ENCODE measurements around the gene ADGRG6. TPM values are rescaled to one million over a fixed set of nuclear protein-coding genes. Genes with fewer than 3 reads are reported as not detected.
"Not testable (repeated sequence)": the region's sequence is repeated elsewhere in the genome, so short reads cannot be mapped to it uniquely, and the experiment has no call there.

Gene ADGRG6
- total RNA-seq, 1 donor from 2014 or later = not detected

- intact Hi-C loops (cut with micrococcal nuclease) = no loop called here
- Mint-ChIP-seq H3K4me1 (ENCODE audit: low read depth) (no peaks in the 10 kb centered on the region), H3K27me3 (ENCODE audit: insufficient read depth) (peaks cover 2% of the 10 kb centered on the region), H3K27ac (no peak overlapping the region), H3K36me3 (ENCODE audit: low read depth) (no peaks in the 10 kb centered on the region), H3K4me3 (no peak overlapping the region), H3K9me3 (no peaks in the 10 kb centered on the region)
- DNase-seq (ENCODE audit: low spot score) = no peak
Observed at GRCh38 chr6:142279350-142280180, 22.2 kb upstream of the ADGRG6 start.

GRCh38 chr6:142280265-142280664, 21.5 kb upstream of the ADGRG6 start:
- Mint-ChIP-seq H3K9me3 (no peaks in the 10 kb centered on the region), H3K36me3 (ENCODE audit: low read depth) (no peaks in the 10 kb centered on the region), H3K4me3 (no peak overlapping the region), H3K4me1 (ENCODE audit: low read depth) (no peaks in the 10 kb centered on the region), H3K27me3 (ENCODE audit: insufficient read depth) (peaks cover 2% of the 10 kb centered on the region), H3K27ac (no peak overlapping the region)
- intact Hi-C loops (cut with micrococcal nuclease) = no loop called here
- no peak for DNase-seq (ENCODE audit: low spot score)

- no peaks in the 10 kb centered on the region for H3K36me3 Mint-ChIP-seq (ENCODE audit: low read depth)
- no peak for DNase-seq (ENCODE audit: low spot score)
- no peaks in the 10 kb centered on the region for H3K9me3 Mint-ChIP-seq
- H3K27ac Mint-ChIP-seq = no peak overlapping the region
- no peaks in the 10 kb centered on the region for H3K27me3 Mint-ChIP-seq (ENCODE audit: insufficient read depth)
- H3K4me1 Mint-ChIP-seq (ENCODE audit: low read depth) = no peaks in the 10 kb centered on the region
- intact Hi-C loops (cut with micrococcal nuclease) = no loop called here
- no peak overlapping the region for H3K4me3 Mint-ChIP-seq
Observed at GRCh38 chr6:142280927-142281326, 20.9 kb upstream of the ADGRG6 start.

- H3K27me3 Mint-ChIP-seq (ENCODE audit: insufficient read depth); H3K4me3 Mint-ChIP-seq; intact Hi-C loops (cut with micrococcal nuclease); H3K4me1 Mint-ChIP-seq (ENCODE audit: low read depth); DNase-seq (ENCODE audit: low spot score); H3K36me3 Mint-ChIP-seq (ENCODE audit: low read depth); H3K9me3 Mint-ChIP-seq; H3K27ac Mint-ChIP-seq: not testable (repeated sequence)
Observed at GRCh38 chr6:142283138-142283537, 18.7 kb upstream of the ADGRG6 start.

GRCh38 chr6:142284419-142284818, 17.4 kb upstream of the ADGRG6 start:
- Mint-ChIP-seq H3K36me3 (ENCODE audit: low read depth) (no peaks in the 10 kb centered on the region), H3K9me3 (no peaks in the 10 kb centered on the region), H3K27ac (no peak overlapping the region), H3K27me3 (ENCODE audit: insufficient read depth) (peaks cover 3% of the 10 kb centered on the region), H3K4me1 (ENCODE audit: low read depth) (no peaks in the 10 kb centered on the region), H3K4me3 (no peak overlapping the region)
- intact Hi-C loops (cut with micrococcal nuclease) = no loop called here
- no peak for DNase-seq (ENCODE audit: low spot score)

GRCh38 chr6:142285235-142286087, 16.3 kb upstream of the ADGRG6 start:
- Mint-ChIP-seq H3K4me3 (no peak overlapping the region), H3K4me1 (ENCODE audit: low read depth) (no peaks in the 10 kb centered on the region), H3K36me3 (ENCODE audit: low read depth) (no peaks in the 10 kb centered on the region), H3K27ac (no peak overlapping the region), H3K27me3 (ENCODE audit: insufficient read depth) (peaks cover 3% of the 10 kb centered on the region), H3K9me3 (no peaks in the 10 kb centered on the region)
- intact Hi-C loops (cut with micrococcal nuclease) = no loop called here
- DNase-seq (ENCODE audit: low spot score) = no peak

GRCh38 chr6:142286088-142286409, 15.8 kb upstream of the ADGRG6 start:
- no peak for DNase-seq (ENCODE audit: low spot score)
- Mint-ChIP-seq H3K4me1 (ENCODE audit: low read depth) (no peaks in the 10 kb centered on the region), H3K9me3 (no peaks in the 10 kb centered on the region), H3K36me3 (ENCODE audit: low read depth) (no peaks in the 10 kb centered on the region), H3K4me3 (no peak overlapping the region), H3K27me3 (ENCODE audit: insufficient read depth) (peaks cover 3% of the 10 kb centered on the region), H3K27ac (no peak overlapping the region)
- intact Hi-C loops (cut with micrococcal nuclease) = no loop called here

- no peaks in the 10 kb centered on the region for H3K9me3 Mint-ChIP-seq
- peaks cover 7% of the 10 kb centered on the region for H3K27me3 Mint-ChIP-seq (ENCODE audit: insufficient read depth)
- no peak for DNase-seq (ENCODE audit: low spot score)
- intact Hi-C loops (cut with micrococcal nuclease) = no loop called here
- H3K4me3 Mint-ChIP-seq = no peak overlapping the region
- H3K27ac Mint-ChIP-seq = no peak overlapping the region
- H3K36me3 Mint-ChIP-seq (ENCODE audit: low read depth) = no peaks in the 10 kb centered on the region
- H3K4me1 Mint-ChIP-seq (ENCODE audit: low read depth) = no peaks in the 10 kb centered on the region
Observed at GRCh38 chr6:142289687-142290086, 12.1 kb upstream of the ADGRG6 start.

GRCh38 chr6:142290851-142291250, 11.0 kb upstream of the ADGRG6 start:
- H3K4me3 Mint-ChIP-seq = no peak overlapping the region
- H3K27ac Mint-ChIP-seq = no peak overlapping the region
- no peak for DNase-seq (ENCODE audit: low spot score)
- no peaks in the 10 kb centered on the region for H3K4me1 Mint-ChIP-seq (ENCODE audit: low read depth)
- peaks cover 7% of the 10 kb centered on the region for H3K27me3 Mint-ChIP-seq (ENCODE audit: insufficient read depth)
- intact Hi-C loops (cut with micrococcal nuclease) = no loop called here
- H3K9me3 Mint-ChIP-seq = no peaks in the 10 kb centered on the region
- H3K36me3 Mint-ChIP-seq (ENCODE audit: low read depth) = no peaks in the 10 kb centered on the region

GRCh38 chr6:142291512-142291911, 10.3 kb upstream of the ADGRG6 start:
- H3K27me3 Mint-ChIP-seq (ENCODE audit: insufficient read depth) = peaks cover 7% of the 10 kb centered on the region
- no peak overlapping the region for H3K4me3 Mint-ChIP-seq
- intact Hi-C loops (cut with micrococcal nuclease) = no loop called here
- no peaks in the 10 kb centered on the region for H3K4me1 Mint-ChIP-seq (ENCODE audit: low read depth)
- no peak overlapping the region for H3K27ac Mint-ChIP-seq
- H3K9me3 Mint-ChIP-seq = no peaks in the 10 kb centered on the region
- DNase-seq (ENCODE audit: low spot score) = no peak
- H3K36me3 Mint-ChIP-seq (ENCODE audit: low read depth) = no peaks in the 10 kb centered on the region

GRCh38 chr6:142292166-142292924, 9.5 kb upstream of the ADGRG6 start:
- intact Hi-C loops (cut with micrococcal nuclease) = no loop called here
- Mint-ChIP-seq H3K9me3 (no peaks in the 10 kb centered on the region), H3K36me3 (ENCODE audit: low read depth) (no peaks in the 10 kb centered on the region), H3K4me1 (ENCODE audit: low read depth) (no peaks in the 10 kb centered on the region), H3K27me3 (ENCODE audit: insufficient read depth) (peaks cover 7% of the 10 kb centered on the region), H3K4me3 (no peak overlapping the region), H3K27ac (no peak overlapping the region)
- DNase-seq (ENCODE audit: low spot score) = no peak

- no peaks in the 10 kb centered on the region for H3K4me1 Mint-ChIP-seq (ENCODE audit: low read depth)
Observed at GRCh38 chr6:142293121-142293520, 8.7 kb upstream of the ADGRG6 start.

GRCh38 chr6:142294679-142295078, 7.1 kb upstream of the ADGRG6 start:
- Mint-ChIP-seq H3K27me3 (ENCODE audit: insufficient read depth) (peaks cover 7% of the 10 kb centered on the region), H3K9me3 (no peaks in the 10 kb centered on the region), H3K36me3 (ENCODE audit: low read depth) (no peaks in the 10 kb centered on the region), H3K4me1 (ENCODE audit: low read depth) (no peaks in the 10 kb centered on the region), H3K27ac (no peak overlapping the region), H3K4me3 (no peak overlapping the region)
- DNase-seq (ENCODE audit: low spot score) = no peak
- intact Hi-C loops (cut with micrococcal nuclease) = no loop called here

More at GRCh38 chr6:142293121-142293520, 8.7 kb upstream of the ADGRG6 start:
- intact Hi-C loops (cut with micrococcal nuclease) = no loop called here
- peaks cover 7% of the 10 kb centered on the region for H3K27me3 Mint-ChIP-seq (ENCODE audit: insufficient read depth)
- DNase-seq (ENCODE audit: low spot score) = no peak
- no peak overlapping the region for H3K27ac Mint-ChIP-seq
- H3K36me3 Mint-ChIP-seq (ENCODE audit: low read depth) = no peaks in the 10 kb centered on the region
- H3K9me3 Mint-ChIP-seq = no peaks in the 10 kb centered on the region
- no peak overlapping the region for H3K4me3 Mint-ChIP-seq
